Measurements from ENCODE around the gene AGPS.
"Not testable (repeated sequence)": the region's sequence is repeated elsewhere in the genome, so short reads cannot be mapped to it uniquely, and the experiment has no call there.

DNA sequence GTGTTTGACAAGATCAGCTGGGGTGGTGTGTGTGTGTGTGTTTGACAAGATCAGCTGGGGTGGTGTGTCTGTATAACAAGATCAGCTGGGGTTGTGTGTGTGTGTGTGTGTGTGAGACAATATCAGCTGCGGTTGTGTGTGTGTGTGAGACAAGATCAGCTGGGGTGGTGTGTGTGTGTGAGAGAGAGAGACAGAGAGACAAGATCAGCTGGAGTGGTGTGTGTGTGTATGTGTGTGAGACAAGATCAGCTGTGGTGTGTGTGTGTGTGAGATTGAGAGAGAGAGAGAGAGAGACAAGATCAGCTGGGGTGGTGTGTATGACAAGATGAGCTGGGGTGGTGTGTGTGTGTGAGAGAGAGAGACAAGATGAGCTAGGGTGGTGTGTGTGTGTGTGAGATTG lies 41.5 kb upstream of the AGPS start:
- TF ChIP-seq, protein P1, sequence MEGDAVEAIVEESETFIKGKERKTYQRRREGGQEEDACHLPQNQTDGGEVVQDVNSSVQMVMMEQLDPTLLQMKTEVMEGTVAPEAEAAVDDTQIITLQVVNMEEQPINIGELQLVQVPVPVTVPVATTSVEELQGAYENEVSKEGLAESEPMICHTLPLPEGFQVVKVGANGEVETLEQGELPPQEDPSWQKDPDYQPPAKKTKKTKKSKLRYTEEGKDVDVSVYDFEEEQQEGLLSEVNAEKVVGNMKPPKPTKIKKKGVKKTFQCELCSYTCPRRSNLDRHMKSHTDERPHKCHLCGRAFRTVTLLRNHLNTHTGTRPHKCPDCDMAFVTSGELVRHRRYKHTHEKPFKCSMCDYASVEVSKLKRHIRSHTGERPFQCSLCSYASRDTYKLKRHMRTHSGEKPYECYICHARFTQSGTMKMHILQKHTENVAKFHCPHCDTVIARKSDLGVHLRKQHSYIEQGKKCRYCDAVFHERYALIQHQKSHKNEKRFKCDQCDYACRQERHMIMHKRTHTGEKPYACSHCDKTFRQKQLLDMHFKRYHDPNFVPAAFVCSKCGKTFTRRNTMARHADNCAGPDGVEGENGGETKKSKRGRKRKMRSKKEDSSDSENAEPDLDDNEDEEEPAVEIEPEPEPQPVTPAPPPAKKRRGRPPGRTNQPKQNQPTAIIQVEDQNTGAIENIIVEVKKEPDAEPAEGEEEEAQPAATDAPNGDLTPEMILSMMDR (conservative IDR thresholded peaks at IDR 0.05), result not testable (repeated sequence)
- not testable (repeated sequence) for TF ChIP-seq EZH2 (IDR thresholded peaks at IDR 0.05; ENCODE audit: low read depth)

All from PC-9 (cell line).